OCI-LY1 (cell line): ENCODE results near the gene AURKAIP1.

Experiments used
- H2AFZ ChIP-seq: fragments of 200-600 bp; sonication (generic), shearing (Covaris generic); 2 replicates; pipeline ENCODE4 v1.6.0; 2014; ENCODE audit warnings: antibody characterized with exemption, mild to moderate bottlenecking, low read length
- H3F3A ChIP-seq: fragments of 200-600 bp; sonication (generic), shearing (Covaris generic); 2 replicates; pipeline ENCODE4 v1.6.0; 2014; ENCODE audit warnings: mild to moderate bottlenecking, antibody characterized with exemption, low read length, moderate library complexity; ENCODE audit not compliant: insufficient read depth
- H3K27ac ChIP-seq: fragments of 200-600 bp; sonication (generic); 2 replicates; pipeline ENCODE4 v1.5.1; 2014; ENCODE audit warnings: low read length, mixed run types, mild to moderate bottlenecking, low read depth; ENCODE audit not compliant: poor library complexity, severe bottlenecking
- H3K27me3 ChIP-seq: fragments of 200-600 bp; sonication (generic); 2 replicates; pipeline ENCODE4 v1.6.0; 2014; ENCODE audit warnings: antibody characterized with exemption, mild to moderate bottlenecking, low read length, moderate library complexity; ENCODE audit not compliant: insufficient read depth
- H3K36me3 ChIP-seq: fragments of 200-600 bp; sonication (generic); 2 replicates; pipeline ENCODE4 v1.6.1; 2014; ENCODE audit warnings: mild to moderate bottlenecking, antibody characterized with exemption, low read length, moderate library complexity, mixed read lengths; ENCODE audit not compliant: insufficient read depth
- H3K4me1 ChIP-seq: fragments of 200-600 bp; sonication (generic); 2 replicates; pipeline ENCODE4 v1.5.1; 2014; ENCODE audit warnings: mild to moderate bottlenecking, low read length, moderate library complexity; ENCODE audit not compliant: insufficient read depth, severe bottlenecking
- H3K4me2 ChIP-seq: fragments of 200-600 bp; sonication (generic), shearing (Covaris generic); 2 replicates; pipeline ENCODE4 v1.6.1; 2014; ENCODE audit warnings: low read length
- H3K4me3 ChIP-seq: fragments of 200-600 bp; sonication (generic); 2 replicates; pipeline ENCODE4 v1.5.1; 2014; ENCODE audit warnings: low read length, low read depth, mild to moderate bottlenecking, mixed read lengths; ENCODE audit not compliant: poor library complexity, severe bottlenecking
- H3K79me2 ChIP-seq: fragments of 200-600 bp; shearing (Covaris generic); 2 replicates; pipeline ENCODE4 v1.6.1; 2016; ENCODE audit warnings: mixed run types, low read length, mixed read lengths; ENCODE audit not compliant: insufficient read depth
- H3K9ac ChIP-seq: fragments of 200-600 bp; sonication (generic), shearing (Covaris generic); 2 replicates; pipeline ENCODE4 v1.6.1; 2014; ENCODE audit warnings: mild to moderate bottlenecking, low read length, mixed read lengths
- H3K9me2 ChIP-seq: fragments of 200-600 bp; sonication (generic), shearing (Covaris generic); 2 replicates; pipeline ENCODE4 v1.6.1; 2014; ENCODE audit warnings: low read depth, mild to moderate bottlenecking, low read length, mixed read lengths
- H3K9me3 ChIP-seq: fragments of 200-600 bp; shearing (Covaris generic); 2 replicates; pipeline ENCODE4 v1.6.1; 2014; ENCODE audit warnings: low read length, mixed read lengths
- H4K20me1 ChIP-seq: fragments of 200-600 bp; sonication (generic), shearing (Covaris generic); 2 replicates; pipeline ENCODE4 v1.6.0; 2016; ENCODE audit warnings: mild to moderate bottlenecking, low read length; ENCODE audit not compliant: insufficient read depth
- CTCF ChIP-seq: fragments of 200-600 bp; sonication (generic), shearing (Covaris generic); IDR thresholded peaks from 2 replicates; pipeline ENCODE4 v1.5.1; 2017; ENCODE audit warnings: mild to moderate bottlenecking, antibody characterized with exemption, low read length, moderate library complexity, mixed read lengths
- EZH2 ChIP-seq: fragments of 200-600 bp; sonication (generic), shearing (Covaris generic); IDR thresholded peaks from 2 replicates; pipeline ENCODE4 v1.8.0; 2017; ENCODE audit warnings: borderline replicate concordance, mixed run types, mild to moderate bottlenecking, antibody characterized with exemption, low read length, moderate library complexity, mixed read lengths

Gene AURKAIP1

GRCh38 chr1:1420654-1421141 is 45.7 kb upstream of the AURKAIP1 start:
- no peak for TF ChIP-seq EZH2
- no peak for TF ChIP-seq CTCF
- Histone ChIP-seq H3K4me3 (no peak overlapping the region), H3K9me2 (no peaks in the 10 kb centered on the region), H3F3A (no peaks in the 10 kb centered on the region), H4K20me1 (no peaks in the 10 kb centered on the region), H3K4me1 (peaks cover 5% of the 10 kb centered on the region), H3K4me2 (no peak overlapping the region), H2AFZ (no peak overlapping the region), H3K79me2 (no peaks in the 10 kb centered on the region), H3K27me3 (0 out of 2 replicates have a peak, but pooled peaks cover 10% of the 10 kb centered on the region), H3K27ac (no peak overlapping the region), H3K9ac (no peak overlapping the region), H3K9me3 (no peaks in the 10 kb centered on the region), H3K36me3 (no peaks in the 10 kb centered on the region)

- no peaks in the 10 kb centered on the region for H3K9me3 ChIP-seq
- H3K27ac ChIP-seq: no peak overlapping the region
- H3F3A ChIP-seq: no peaks in the 10 kb centered on the region
- no peak overlapping the region for H3K4me2 ChIP-seq
- H4K20me1 ChIP-seq: no peaks in the 10 kb centered on the region
- no peaks in the 10 kb centered on the region for H3K9me2 ChIP-seq
- H3K9ac ChIP-seq: no peak overlapping the region
- H2AFZ ChIP-seq: no peak overlapping the region
- H3K4me3 ChIP-seq: no peak overlapping the region
- H3K4me1 ChIP-seq: peaks cover 5% of the 10 kb centered on the region
- H3K79me2 ChIP-seq: no peaks in the 10 kb centered on the region
- H3K36me3 ChIP-seq: no peaks in the 10 kb centered on the region
- 0 out of 2 replicates have a peak, but pooled peaks cover 10% of the 10 kb centered on the region for H3K27me3 ChIP-seq
- no peak for TF ChIP-seq CTCF
Measured at GRCh38 chr1:1419813-1420653, 45.0 kb upstream of the AURKAIP1 start.

- no peaks in the 10 kb centered on the region for H4K20me1 ChIP-seq
- no peaks in the 10 kb centered on the region for H3F3A ChIP-seq
- H2AFZ ChIP-seq: no peak overlapping the region
- no peak overlapping the region for H3K4me3 ChIP-seq
- H3K9me3 ChIP-seq: no peaks in the 10 kb centered on the region
- no peak overlapping the region for H3K9ac ChIP-seq
- H3K4me2 ChIP-seq: no peak overlapping the region
- 0 out of 2 replicates have a peak, but pooled peaks cover 10% of the 10 kb centered on the region for H3K27me3 ChIP-seq
- no peaks in the 10 kb centered on the region for H3K79me2 ChIP-seq
- H3K4me1 ChIP-seq: peaks cover 5% of the 10 kb centered on the region
- no peaks in the 10 kb centered on the region for H3K9me2 ChIP-seq
- no peaks in the 10 kb centered on the region for H3K36me3 ChIP-seq
- no peak for TF ChIP-seq EZH2
- no peak for TF ChIP-seq CTCF
- H3K27ac ChIP-seq: no peak overlapping the region
Measured at GRCh38 chr1:1419363-1419812, 44.4 kb upstream of the AURKAIP1 start.
